ENCODE results near the gene MORC1.

Gene MORC1

DNA sequence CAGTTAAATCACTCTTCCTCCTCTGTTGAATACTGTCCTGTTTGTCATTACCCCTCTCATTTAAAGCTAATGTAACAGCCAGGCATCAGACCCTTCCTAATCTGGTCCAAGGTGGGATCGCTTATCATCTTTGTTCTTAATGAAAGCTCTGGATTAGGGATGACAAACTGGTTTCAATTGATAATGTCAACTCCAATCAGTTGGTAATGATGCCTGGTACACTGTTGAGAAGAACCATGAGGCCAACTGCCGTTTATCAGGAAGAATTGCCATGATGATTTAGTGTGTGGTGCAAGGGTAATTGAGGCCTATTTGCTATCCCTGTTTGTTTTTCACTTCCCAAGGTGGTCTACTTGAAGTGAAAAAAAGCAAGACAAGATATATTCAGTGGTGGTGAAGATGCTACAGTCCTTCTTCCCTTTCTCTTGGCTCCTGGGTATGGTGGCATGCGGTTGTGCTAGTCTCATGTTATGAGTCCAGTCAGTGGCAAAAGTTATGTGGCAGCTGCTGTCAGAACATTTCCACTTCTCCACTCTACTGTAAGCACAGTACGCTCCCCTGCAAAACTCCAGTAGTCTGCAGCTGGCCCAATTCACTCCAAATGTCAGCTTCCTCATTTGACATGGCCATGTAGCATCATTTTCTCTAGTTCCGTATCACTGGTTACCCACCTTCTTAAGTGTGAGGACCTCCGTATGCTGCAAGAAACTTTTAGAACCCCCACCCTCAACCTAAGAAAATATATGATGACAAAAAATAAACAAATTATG is 72.5 kb downstream of the MORC1 start:
- H3K4me3 ChIP-seq (ENCODE audit: control insufficient read depth, low read depth, low read length): no peak overlapping the region
- no peak for DNase-seq (ENCODE audit: low read depth)
- TF ChIP-seq, protein P1, sequence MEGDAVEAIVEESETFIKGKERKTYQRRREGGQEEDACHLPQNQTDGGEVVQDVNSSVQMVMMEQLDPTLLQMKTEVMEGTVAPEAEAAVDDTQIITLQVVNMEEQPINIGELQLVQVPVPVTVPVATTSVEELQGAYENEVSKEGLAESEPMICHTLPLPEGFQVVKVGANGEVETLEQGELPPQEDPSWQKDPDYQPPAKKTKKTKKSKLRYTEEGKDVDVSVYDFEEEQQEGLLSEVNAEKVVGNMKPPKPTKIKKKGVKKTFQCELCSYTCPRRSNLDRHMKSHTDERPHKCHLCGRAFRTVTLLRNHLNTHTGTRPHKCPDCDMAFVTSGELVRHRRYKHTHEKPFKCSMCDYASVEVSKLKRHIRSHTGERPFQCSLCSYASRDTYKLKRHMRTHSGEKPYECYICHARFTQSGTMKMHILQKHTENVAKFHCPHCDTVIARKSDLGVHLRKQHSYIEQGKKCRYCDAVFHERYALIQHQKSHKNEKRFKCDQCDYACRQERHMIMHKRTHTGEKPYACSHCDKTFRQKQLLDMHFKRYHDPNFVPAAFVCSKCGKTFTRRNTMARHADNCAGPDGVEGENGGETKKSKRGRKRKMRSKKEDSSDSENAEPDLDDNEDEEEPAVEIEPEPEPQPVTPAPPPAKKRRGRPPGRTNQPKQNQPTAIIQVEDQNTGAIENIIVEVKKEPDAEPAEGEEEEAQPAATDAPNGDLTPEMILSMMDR (IDR thresholded peaks at IDR 0.05; ENCODE audit: control insufficient read depth, insufficient read depth, low read depth, low read length, missing control alignments): no peak

DNA sequence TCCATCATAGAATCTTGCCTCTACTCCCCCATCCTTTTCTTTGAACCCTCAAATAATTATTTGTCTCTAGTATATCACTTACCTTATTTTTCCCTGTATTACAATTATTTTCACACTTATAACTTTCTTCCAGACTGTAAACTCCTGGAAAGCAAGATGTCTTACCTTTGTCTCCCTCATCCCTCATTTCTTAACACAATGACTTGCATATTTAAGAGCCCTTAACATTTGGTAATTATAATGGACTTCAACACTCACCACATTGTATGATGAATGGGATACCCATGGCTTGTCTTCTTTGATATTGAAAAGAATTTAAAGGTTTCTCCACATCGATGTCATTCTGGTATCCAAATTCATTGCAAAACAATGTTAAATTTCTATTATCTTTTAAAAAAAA is 82.9 kb downstream of the MORC1 start:
- no peak for DNase-seq (ENCODE audit: low read depth)
- H3K4me3 ChIP-seq (ENCODE audit: control insufficient read depth, low read depth, low read length): no peak overlapping the region
- TF ChIP-seq, protein P1 (IDR thresholded peaks at IDR 0.05; ENCODE audit: control insufficient read depth, insufficient read depth, low read depth, low read length, missing control alignments): no peak

DNA sequence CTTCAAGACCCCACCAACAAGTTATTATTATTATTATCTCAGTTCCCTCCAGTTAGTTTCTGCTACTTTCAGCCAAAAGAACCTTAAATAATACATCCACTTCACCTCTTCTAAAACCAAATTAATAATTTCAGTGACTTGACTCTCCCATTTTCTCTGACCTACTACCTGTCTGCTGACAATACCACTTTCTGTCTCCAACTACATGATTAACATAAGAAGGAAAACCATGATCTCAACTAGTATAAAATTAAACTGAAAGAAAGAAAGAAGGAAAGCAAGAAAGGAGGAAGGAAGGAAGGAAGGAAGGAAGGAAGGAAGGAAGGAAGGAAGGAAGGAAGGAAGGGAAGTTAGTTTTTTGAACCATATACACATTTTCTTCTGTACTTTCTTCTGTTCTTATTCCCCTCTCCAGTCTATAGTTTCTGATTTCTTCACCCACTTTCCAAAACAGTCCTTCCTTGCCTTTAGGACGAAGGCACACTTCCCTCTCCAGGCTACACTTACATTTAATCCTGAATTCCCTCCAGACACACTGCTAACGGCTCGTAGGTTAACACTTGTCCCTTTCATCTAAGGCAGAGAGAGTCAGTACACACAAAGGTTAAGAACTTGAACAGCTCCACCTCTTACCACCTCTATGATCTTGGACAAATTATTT is 84.8 kb downstream of the MORC1 start:
- H3K4me3 ChIP-seq (ENCODE audit: control insufficient read depth, low read depth, low read length): no peak overlapping the region
- TF ChIP-seq, protein P1 (IDR thresholded peaks at IDR 0.05; ENCODE audit: control insufficient read depth, insufficient read depth, low read depth, low read length, missing control alignments): no peak
- no peak for DNase-seq (ENCODE audit: low read depth)

DNA sequence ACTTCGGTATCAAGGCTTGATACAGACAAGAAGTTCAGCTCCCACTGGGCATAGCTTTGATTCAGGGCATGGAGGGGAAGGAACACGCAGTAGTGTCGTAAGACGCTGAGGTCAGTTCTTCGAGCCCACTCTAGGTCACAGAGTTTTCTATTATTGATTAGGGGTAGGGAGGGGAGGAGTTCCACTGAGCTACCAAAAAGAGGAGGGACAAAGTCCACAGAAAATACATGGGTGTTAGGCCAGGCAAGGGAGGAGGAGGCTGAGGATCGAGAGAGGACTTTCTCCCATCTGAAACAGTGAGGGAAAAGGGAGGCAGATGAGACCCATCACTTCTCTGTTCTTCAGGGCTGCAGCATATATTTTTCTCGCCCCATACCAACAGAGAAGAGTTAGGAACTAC is 89.2 kb downstream of the MORC1 start:
- DNase-seq (ENCODE audit: low read depth): no peak
- no peak overlapping the region for H3K4me3 ChIP-seq (ENCODE audit: control insufficient read depth, low read depth, low read length)
- TF ChIP-seq, protein P1 (IDR thresholded peaks at IDR 0.05; ENCODE audit: control insufficient read depth, insufficient read depth, low read depth, low read length, missing control alignments): no peak

DNA sequence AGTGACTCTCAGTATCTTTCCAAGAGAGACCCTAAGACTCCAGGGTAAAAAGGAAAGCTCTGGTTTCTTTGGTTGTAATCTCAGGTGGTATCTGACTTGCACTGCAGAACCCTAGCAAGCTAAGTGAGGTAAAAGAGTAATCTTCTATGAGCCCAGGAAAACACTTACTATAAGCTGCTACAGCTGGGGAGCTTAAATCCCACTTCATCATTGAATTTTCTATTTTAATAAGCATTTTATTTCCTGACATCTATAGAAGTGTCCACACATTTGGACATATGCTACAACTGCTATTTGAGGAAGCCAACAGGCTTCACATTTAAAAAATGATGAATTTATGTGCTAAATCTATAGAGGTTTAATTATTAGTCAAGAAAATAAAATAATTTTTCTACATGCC is 91.1 kb downstream of the MORC1 start:
- TF ChIP-seq, protein P1 (IDR thresholded peaks at IDR 0.05; ENCODE audit: control insufficient read depth, insufficient read depth, low read depth, low read length, missing control alignments): no peak
- H3K4me3 ChIP-seq (ENCODE audit: control insufficient read depth, low read depth, low read length): no peak overlapping the region
- DNase-seq (ENCODE audit: low read depth): no peak

DNA sequence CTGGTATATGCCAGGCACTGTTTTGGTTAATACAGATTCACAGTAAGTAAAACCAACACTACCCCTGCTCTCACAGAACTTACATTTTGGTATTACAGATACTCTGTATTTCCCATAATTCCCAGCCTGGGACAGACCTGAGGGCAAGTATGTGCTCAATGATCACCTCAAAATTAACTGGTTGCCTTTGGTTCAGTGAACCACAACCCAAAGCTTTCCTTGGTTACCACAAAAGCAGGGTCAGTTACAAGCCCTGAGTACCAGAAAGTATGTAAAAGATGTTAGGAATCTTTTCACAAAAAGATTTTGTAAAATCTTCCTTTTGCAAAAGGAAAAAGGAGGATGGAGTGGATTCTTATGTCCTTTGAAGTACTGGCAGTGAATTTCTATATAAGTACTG is 92.0 kb downstream of the MORC1 start:
- H3K4me3 ChIP-seq (ENCODE audit: control insufficient read depth, low read depth, low read length): no peak overlapping the region
- no peak for DNase-seq (ENCODE audit: low read depth)
- TF ChIP-seq, protein P1 (IDR thresholded peaks at IDR 0.05; ENCODE audit: control insufficient read depth, insufficient read depth, low read depth, low read length, missing control alignments): no peak
